Hematopoietic multipotent progenitor cell (in vitro differentiated cells): ENCODE data around the gene CNBD2. TPM values are rescaled to one million over a fixed set of nuclear protein-coding genes. Genes with fewer than 3 reads are reported as not detected.
"Not testable (repeated sequence)": the region's sequence is repeated elsewhere in the genome, so short reads cannot be mapped to it uniquely, and the experiment has no call there.

Experiments used
- DNase-seq, 3 donors: peaks; one replicate each; pipeline ENCODE4 v3.0.0-alpha.2; 2011 to 2015; ENCODE audit warnings: low read depth in 2 of 3, low spot score in 2 of 3
- total RNA-seq: library from RNA; depleted of rRNA; stranded (reverse); fragments of >200 nt; gene quantifications from one replicate; pipeline ENCODE4 v1.2.3, GENCODE V29; 2012

The CNBD2 gene
- total RNA-seq = 8.3 TPM

DNA sequence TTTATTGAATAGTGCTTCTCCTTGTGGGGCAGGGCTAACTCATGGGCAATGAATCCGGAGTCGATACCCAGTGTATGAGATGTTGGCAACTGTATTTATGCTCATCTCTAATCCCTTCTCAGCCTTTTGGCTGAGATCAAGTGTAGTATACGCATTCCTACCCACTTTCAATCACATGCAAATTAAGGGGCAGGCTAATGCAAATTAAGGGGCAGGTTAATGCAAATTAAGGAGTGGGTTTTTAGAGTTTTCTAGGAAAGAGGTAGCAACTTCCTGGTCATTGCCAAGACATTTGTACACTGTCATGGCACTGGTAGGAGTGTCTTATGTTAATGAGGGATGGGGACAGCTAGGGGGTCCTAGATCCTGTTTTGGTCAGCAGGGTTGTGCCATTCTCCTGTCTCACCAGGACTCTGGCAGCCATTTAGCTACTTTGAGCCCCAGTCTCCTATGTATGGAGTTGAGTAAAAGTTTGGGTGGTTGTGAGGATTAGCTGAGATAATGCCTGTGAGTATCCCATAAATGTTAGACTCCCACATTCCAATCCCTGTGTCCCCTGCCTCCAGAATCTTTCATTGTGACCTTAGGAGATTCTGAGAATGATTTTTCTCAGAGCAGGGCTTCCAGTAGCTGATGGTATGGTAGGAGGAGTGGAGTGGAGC, at the start of gene CNBD2:
TSS of gene CNBD2 (plus strand) at position 612 of the 662 bp plus-strand sequence. CDS start 173 bp downstream, outside the sequence.
- no peak for DNase-seq

DNA sequence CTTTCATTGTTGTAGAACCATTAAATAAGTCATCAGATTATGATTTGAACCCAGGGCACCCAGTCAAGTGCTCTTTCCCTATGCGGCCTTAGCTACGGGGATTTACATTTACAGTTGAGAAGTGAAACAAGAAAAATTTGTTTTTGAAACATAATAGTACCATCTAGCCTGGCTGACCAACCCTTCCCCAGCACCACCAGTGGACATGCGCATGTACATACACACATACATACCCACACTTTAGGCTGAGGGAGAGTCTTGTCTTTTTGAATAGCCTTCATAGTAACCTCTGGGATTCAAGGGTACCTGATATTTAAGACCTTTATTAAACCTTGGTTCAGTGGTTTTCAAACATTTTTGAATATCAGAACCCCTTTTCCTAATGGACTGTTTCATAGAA, 47.9 kb upstream of the CNBD2 start:
- no peak for DNase-seq

GRCh38 chr20:35929301-35929700, 39.1 kb upstream of the CNBD2 start:
- DNase-seq = no peak

DNA sequence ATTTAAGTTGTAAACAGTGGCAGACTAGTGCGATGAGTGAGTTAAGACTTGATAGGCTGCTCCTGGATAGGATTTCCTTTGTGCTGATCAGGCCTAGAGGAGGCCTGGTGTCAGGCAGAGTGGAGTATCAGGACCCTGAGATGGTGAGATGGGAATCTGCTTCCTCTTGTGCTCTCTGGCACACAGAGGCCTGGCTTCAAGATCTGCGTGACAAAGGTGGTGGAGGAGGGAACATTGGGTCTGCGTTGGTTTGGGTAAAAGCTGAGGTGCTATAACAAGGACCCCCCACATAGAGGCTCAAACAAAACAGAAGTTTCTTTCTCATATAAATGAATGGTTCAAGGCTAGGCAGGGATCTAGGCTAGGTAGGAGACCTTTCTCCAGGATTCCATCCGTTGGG, 34.3 kb upstream of the CNBD2 start:
- no peak for DNase-seq

DNA sequence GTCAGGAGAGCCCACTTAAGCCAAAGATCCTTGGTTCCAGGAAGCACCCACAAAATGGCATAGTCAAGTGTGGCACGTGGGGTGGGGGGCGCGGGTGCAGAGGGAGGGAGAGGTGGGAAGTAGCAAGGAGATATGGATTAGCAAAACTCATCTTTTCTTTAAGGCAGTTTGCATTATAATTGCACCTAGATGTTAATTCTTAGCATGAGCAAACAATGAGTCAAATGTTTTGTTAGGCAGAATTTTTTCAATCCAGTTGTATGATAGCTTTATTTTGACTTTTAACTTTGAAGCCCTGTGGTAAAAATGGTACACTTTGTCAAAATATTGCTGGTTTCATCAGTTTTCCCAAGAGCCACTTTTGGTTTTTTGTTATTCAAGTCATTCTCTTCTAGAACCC, 29.1 kb upstream of the CNBD2 start:
- DNase-seq = no peak

DNA sequence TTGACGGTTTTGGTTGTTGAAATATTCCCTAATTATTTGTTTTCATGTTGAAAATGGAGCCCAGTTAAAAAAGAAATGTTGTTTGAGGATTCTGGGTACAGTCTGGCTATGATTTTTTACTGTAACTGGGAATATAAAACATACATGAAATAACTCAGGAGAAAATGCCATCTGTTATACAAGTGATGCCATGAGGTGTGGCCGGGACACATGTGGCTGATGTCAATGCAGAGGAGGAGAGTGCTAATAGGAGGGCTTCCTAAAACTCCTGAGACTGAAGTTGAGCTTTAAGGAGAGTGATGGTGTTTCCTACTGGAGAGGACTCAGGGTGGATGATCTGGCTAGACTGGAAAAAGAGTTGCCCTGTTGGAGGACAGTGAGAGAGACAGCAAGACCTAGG, 26.8 kb upstream of the CNBD2 start:
- DNase-seq = no peak

GRCh38 chr20:35942243-35942642, 26.1 kb upstream of the CNBD2 start:
- DNase-seq = no peak

- DNase-seq = peak in 2 of 3 donors; percentile 58 to 73
These were observed 20.9 kb upstream of the CNBD2 start for GRCh38 chr20:35947489-35947888.

GRCh38 chr20:35947907-35948306, 20.5 kb upstream of the CNBD2 start:
- no peak for DNase-seq

DNA sequence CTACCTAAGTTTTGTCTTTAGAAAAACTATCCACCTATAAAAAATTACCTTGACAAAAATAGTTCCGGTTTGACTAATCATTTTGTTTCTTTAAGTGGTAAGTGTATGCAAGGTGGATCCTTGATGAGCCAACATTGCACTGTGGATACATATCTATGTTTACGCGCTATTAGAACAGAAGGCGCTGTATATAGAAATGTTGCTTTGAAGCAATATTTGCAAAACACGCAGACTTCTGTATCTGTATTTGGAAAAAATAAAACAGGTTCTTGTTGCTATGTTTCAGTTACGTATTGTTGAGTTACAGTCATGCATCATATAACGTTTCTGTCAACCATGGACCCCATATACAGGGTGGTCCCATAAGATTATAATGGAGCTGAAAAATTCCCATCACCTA, 18.3 kb upstream of the CNBD2 start:
- no peak for DNase-seq

GRCh38 chr20:35952080-35952479, 16.3 kb upstream of the CNBD2 start:
- DNase-seq = not testable (repeated sequence)

DNA sequence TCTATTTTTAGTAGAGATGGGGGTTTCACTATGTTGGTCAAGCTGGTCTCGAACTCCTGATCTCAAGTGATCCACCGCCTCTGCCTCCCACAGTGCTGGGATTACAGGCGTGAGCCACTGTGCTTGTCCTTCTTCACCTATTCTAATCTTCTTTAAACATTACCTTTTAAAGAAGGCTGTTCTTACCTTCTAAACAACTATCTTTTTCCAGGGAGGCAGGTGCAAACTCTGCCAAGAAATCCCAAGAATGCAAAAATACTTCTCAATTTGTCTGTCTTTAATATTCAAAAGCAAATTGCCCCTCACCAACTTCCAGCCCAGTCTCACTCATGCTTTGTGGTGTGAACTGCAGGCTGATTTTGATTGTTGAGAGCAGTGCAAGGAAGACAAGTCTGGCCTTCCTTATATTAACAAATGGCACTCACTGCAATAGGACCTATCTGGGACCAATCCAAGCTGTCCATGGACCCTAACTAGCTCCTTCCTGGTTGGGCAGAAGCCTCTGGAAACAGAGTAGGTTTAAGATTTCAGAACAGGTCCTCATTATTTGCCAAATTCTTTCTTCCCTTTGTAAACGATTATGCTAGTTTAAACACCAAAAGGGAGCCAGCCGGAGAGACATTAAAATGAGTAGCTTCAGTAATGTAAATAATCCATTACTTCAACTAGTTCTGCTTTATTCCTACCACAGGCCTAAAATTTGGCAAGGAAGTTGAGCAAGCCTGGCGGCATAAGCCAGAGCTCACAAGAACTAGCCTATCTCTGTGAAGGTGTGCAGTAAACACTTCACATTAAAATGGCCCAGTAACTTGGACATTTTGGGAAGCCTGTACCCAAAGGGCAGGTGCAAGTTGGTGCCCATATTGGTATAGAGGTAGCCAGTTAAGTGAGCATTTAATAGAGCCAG, 15.7 kb upstream of the CNBD2 start:
- peak in 2 of 3 donors; percentile 26 to 62 for DNase-seq

GRCh38 chr20:35953387-35954199, 14.8 kb upstream of the CNBD2 start:
- DNase-seq = peak; percentile 57 to 65 (median 60)

GRCh38 chr20:35954200-35954906, 14.0 kb upstream of the CNBD2 start, which contains the start of gene SCAND1:
Gene SCAND1 (minus strand): TSS chr20:35954502. CDS start chr20:35954284, 218 bp downstream.
- peak; percentile 97 to 98 (median 97) for DNase-seq

- DNase-seq = peak; percentile 28 to 68 (median 45)
These were observed 13.5 kb upstream of the CNBD2 start for GRCh38 chr20:35954907-35955251.

GRCh38 chr20:35956616-35957015, 11.8 kb upstream of the CNBD2 start:
- DNase-seq = no peak

GRCh38 chr20:35959291-35959690, 9.1 kb upstream of the CNBD2 start:
- not testable (repeated sequence) for DNase-seq

- no peak for DNase-seq
These were observed 4.5 kb upstream of the CNBD2 start for GRCh38 chr20:35963878-35964277.

- no peak for DNase-seq
These were observed 540 bp downstream of the CNBD2 start for GRCh38 chr20:35968930-35969329.

DNA sequence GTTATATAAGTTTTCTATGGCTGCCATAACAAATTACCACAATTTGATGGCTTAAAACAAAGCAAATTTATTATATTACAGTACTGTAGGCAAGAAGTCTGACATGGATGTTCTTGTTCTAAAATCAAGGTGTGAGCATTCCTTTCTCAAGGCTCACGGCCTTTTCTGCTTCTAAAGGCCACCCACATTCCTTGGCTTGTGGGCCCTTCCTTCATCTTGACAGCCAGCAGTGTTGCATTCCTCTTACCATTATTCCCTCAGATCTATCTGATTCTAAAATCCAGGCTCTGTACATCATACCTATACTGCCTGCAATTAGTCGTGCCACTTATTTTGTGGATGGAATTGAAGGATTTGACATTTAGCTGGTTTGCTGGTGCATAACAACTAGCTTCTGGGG, 3.6 kb downstream of the CNBD2 start:
- DNase-seq = no peak
